Brain microvascular endothelial cell (primary cell): ENCODE measurements around the gene POU6F2.

ENCODE experiments used
- DNase-seq: peaks from one replicate; pipeline ENCODE4 v3.0.0-alpha.2; 2020
- H3K27ac ChIP-seq: fragments of 250-450 bp; sonication (Bioruptor Pico); 2 replicates; pipeline ENCODE4 v1.5.1; 2020; ENCODE audit warnings: mild to moderate bottlenecking, moderate library complexity
- H3K27me3 ChIP-seq: fragments of 250-450 bp; sonication (Bioruptor Pico); replicated peaks from 2 replicates; pipeline ENCODE4 v1.5.1; 2020; ENCODE audit warnings: mild to moderate bottlenecking
- H3K36me3 ChIP-seq: fragments of 250-450 bp; sonication (Bioruptor Pico); replicated peaks from 2 replicates; pipeline ENCODE4 v1.5.1; 2020; ENCODE audit warnings: mild to moderate bottlenecking
- H3K4me3 ChIP-seq: 2 replicates; pipeline ENCODE4 v1.5.1; 2011; ENCODE audit warnings: low read depth, mild to moderate bottlenecking, control low read depth, low read length, moderate library complexity
- in situ Hi-C: cut with HindIII; loops from 2 replicates; pipeline ENCODE4 v1.10.0; 2017; ENCODE audit warnings: low sequenced_read_pairs, low pct_ligation_motif_present
- TF ChIP-seq, protein P1 (sequence below): IDR thresholded peaks from 2 replicates; pipeline ENCODE4 v1.5.1; 2011; ENCODE audit warnings: low read depth, mild to moderate bottlenecking, moderate library complexity, low read length, control low read depth, inconsistent platforms; ENCODE audit errors: missing control alignments

The POU6F2 gene

DNA sequence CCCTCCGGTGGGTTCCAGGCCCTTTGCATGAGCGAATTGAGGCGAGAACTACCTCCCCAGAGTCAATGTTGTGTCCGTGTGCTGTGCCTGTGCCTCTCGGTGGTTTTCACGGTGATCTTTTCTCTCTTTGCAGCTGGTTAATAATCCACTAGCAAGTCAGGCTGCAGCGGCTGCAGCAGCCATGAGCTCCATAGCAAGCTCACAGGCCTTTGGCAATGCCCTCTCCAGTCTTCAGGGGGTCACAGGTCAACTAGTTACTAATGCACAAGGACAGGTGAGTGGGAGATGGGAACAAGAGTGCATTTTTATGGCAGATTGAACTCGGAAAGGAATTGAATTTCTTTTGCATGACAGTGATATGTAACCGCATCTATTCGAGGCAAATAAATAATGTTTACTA, 428.8 kb downstream of the POU6F2 start:
- no peak for DNase-seq
- TF ChIP-seq, protein P1, sequence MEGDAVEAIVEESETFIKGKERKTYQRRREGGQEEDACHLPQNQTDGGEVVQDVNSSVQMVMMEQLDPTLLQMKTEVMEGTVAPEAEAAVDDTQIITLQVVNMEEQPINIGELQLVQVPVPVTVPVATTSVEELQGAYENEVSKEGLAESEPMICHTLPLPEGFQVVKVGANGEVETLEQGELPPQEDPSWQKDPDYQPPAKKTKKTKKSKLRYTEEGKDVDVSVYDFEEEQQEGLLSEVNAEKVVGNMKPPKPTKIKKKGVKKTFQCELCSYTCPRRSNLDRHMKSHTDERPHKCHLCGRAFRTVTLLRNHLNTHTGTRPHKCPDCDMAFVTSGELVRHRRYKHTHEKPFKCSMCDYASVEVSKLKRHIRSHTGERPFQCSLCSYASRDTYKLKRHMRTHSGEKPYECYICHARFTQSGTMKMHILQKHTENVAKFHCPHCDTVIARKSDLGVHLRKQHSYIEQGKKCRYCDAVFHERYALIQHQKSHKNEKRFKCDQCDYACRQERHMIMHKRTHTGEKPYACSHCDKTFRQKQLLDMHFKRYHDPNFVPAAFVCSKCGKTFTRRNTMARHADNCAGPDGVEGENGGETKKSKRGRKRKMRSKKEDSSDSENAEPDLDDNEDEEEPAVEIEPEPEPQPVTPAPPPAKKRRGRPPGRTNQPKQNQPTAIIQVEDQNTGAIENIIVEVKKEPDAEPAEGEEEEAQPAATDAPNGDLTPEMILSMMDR: no peak
- in situ Hi-C loops: no loop called here
- Histone ChIP-seq H3K4me3 (no peak overlapping the region), H3K27me3 (no peaks in the 10 kb centered on the region), H3K36me3 (no peaks in the 10 kb centered on the region), H3K27ac (no peak overlapping the region)

DNA sequence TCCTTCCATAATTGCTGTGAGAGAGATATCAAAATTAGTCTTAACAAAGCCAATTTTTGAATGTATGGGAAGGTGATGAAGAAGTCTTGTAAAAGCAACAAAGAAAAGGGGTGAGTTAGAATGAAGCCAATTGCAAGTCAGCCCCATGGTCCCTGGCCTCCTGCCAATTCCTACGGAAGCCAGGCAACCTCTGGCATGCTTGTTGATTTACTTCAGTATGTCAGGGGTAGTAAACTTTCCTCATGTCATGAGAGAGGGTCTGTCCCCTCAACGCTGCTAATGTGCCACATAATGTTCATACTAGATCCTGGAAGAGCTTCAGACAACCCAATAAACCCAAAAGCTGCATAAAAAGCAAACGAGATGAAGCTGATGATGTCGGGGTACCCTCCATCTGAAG, 429.4 kb downstream of the POU6F2 start:
- no peaks in the 10 kb centered on the region for H3K36me3 ChIP-seq
- H3K27me3 ChIP-seq: no peaks in the 10 kb centered on the region
- H3K27ac ChIP-seq: no peak overlapping the region
- in situ Hi-C loops: no loop called here
- no peak overlapping the region for H3K4me3 ChIP-seq
- TF ChIP-seq, protein P1: no peak
- no peak for DNase-seq

DNA sequence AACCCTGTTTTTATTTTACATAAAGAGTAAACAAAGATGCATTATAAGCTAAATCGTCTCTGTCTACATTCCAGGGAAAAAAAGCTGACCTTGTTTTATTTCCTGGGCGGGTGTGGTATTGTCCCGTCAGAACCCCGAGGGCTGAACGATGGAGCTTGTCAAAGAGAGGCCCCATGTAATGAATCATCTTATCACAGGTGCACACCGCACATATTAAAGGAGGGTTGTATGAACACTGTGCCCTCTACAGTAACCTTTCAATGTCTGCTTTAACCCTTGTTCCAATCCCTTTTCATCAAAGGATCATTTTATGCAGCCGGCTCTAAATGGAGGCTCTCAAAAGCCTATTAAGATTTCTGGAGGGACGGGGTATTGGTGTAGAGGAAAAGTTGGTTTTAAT, 430.0 kb downstream of the POU6F2 start:
- TF ChIP-seq, protein P1: no peak
- in situ Hi-C loops: no loop called here

DNA sequence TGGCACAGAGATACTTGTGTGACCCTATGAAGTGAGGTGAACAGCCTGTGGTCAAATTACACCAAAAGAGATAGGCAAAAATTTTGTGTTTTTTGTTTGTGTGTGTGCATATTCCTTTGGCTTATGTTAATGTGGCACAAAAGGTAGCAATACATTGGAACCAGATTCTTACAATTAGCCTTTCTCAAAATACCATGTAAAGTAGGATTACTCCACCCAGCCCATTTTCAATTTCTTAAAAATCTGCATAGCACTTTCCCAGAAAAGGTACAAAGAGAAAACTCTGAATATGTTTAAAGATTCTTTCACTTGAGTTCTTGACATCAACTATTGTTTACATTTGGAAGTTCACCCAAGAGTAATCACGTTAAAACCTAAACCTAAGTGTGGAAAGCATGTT, 431.2 kb downstream of the POU6F2 start:
- no peaks in the 10 kb centered on the region for H3K27me3 ChIP-seq
- no peaks in the 10 kb centered on the region for H3K36me3 ChIP-seq
- TF ChIP-seq, protein P1: no peak
- in situ Hi-C loops: no loop called here
- no peak overlapping the region for H3K27ac ChIP-seq
- no peak for DNase-seq
- no peak overlapping the region for H3K4me3 ChIP-seq

More for the DNA sequence above, 430.0 kb downstream of the POU6F2 start:
- Histone ChIP-seq H3K27ac (no peak overlapping the region), H3K27me3 (no peaks in the 10 kb centered on the region), H3K4me3 (no peak overlapping the region), H3K36me3 (no peaks in the 10 kb centered on the region)
- DNase-seq: no peak

DNA sequence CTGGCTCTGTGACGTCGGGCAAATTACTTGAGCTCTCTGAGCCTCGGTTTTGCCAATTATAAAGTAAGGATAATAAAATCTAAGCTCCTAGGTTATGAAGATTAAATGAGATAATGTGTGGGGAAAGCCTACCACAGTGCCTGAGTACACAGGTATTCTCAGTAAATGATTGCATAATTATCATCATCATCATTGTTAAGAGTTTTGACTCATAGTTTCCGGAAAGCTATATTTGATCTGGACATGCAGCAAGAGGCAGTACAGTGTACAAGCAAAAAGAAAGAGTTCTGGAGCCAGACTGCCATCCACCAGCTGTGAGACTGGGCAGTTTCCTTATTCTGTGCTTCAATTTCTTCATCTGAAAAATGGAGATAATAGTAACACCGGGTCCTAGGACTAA, 432.9 kb downstream of the POU6F2 start:
- in situ Hi-C loops: no loop called here
- TF ChIP-seq, protein P1: no peak
- DNase-seq: no peak
- Histone ChIP-seq H3K27me3 (no peaks in the 10 kb centered on the region), H3K27ac (no peak overlapping the region), H3K4me3 (no peak overlapping the region), H3K36me3 (no peaks in the 10 kb centered on the region)

DNA sequence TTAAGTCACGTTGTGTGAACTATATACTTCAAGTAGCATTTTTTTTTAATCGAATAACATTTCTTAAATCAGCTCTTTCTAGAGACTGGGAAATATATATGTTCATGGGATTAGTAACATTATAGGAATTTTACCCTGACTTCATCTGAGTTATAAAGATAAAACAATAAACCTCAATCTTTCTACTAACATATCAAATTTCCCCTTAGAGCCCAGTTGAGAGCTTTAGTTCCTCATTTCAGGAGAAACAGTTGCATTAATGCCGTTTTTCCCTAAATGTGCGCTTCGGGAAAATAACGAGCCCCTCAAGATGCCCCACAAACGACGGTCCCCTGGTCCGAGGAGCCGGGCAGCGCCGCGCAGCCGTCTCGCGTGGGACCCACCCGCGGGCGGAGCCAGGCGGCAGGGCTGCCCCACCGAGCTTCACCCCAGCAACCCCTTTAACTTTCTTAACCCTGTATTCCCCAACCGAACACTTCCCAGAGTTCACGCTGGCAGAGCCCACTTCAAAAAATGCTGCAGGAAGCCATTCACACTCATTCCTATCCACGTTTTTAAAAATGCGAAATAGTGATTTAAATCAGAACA, 436.0 kb downstream of the POU6F2 start:
- in situ Hi-C loops: no loop called here
- no peaks in the 10 kb centered on the region for H3K27me3 ChIP-seq
- no peaks in the 10 kb centered on the region for H3K36me3 ChIP-seq
- H3K27ac ChIP-seq: no peak overlapping the region
- no peak for DNase-seq
- peak overlapping the region; percentile 71 for H3K4me3 ChIP-seq
- TF ChIP-seq, protein P1: no peak
